ENCODE data around the gene CALHM3.

Gene CALHM3

DNA sequence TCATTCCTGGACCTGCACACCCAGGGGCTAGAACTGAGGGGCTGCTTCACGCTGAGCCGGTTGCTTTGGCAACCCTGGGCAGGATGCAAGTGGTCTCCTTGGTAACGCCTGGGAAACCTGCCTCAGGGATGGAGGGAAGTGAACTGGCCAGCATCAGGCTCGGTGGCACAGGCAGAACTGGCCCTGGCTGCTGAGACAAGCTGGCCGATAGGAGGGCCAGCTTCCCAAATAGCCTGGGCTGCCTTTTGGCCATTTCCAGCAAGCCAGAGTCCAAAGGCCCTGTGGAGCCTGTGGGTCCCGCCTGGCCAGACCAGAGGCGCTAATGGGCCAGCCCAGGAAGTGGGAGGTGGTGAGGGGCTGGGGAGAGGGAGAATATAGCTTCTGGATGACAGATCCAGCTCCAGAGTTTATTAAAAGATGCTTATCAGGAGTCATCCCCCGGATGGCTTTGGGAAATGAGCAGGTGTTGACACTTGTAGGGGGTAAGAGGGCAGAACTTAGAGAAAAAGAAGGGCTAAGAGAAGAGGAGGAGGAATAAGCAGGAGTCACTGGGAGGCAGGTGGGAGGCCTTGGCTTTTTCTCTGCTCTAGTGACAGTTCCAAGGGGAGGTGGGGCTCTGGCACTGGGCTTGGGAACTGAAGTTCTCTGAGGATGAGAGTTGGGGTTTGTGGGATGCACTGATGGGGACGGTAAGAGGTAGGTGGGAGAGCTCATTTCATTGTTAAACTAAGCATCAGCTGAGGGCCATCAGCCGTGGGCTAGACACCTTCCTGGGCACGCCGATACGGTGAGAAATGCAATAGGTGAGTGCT, 24.0 kb upstream of the CALHM3 start:
- in situ Hi-C loops (cut with MboI; ENCODE audit: low sequenced_read_pairs): no loop called here

DNA sequence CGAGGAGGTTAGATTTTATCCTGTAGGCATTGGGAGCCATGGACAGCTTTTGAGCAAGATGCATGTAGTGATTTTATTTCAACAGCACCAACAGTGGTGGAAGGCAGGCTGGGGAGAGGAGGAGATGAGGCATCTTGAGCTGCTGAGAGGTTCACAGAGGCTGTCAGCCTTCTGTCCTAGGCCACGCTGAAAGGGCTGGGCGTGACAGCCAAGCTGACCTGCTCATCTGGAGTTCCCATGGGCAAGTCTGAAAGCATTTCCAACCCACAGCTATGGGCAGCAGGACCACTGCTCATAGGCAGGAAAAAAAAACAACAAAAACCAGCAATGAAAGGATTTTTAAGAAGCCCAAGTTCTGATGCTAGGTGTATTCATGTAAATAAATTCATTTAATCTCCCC, 22.1 kb upstream of the CALHM3 start:
- in situ Hi-C loops (cut with MboI; ENCODE audit: low sequenced_read_pairs): no loop called here

DNA sequence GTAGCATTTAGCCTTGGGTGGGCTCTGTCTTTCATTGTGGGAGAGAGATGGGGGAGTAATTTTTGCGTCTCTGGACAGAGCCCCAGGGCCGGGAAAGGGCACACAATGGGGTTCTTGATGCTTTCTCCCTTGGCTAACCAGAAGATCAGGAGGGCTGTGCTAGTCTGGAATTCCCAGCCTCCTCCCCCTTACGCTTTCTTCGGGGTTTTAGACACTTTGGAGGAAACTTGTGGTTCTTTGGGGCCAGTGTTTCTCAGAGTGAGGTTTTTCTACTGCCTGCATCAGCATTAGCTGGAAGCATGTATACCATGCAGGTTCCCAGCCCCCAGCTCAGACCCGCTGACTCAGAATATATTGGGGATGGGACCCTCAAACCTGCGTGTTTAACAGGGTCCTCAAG, 21.4 kb upstream of the CALHM3 start:
- in situ Hi-C loops (cut with MboI; ENCODE audit: low sequenced_read_pairs): no loop called here

DNA sequence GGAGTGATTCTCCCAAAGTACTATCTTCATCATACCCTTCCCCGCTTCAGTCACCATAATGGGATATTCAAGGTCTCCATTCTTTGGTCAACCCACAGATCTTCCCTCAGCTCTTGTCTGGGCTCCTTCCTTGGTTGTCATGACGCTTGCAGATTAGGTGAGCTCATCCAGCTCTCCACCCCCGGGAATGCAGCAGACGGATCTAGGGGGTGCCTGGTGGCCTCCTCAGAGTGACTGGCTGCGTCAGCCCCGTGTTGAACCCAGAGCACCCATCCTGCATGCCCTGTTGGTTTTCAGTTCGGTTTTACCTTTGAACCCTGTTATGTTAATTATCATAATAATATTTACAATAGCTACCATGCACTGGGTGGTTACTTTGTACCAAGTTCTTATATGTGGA, 20.8 kb upstream of the CALHM3 start:
- in situ Hi-C loops (cut with MboI; ENCODE audit: low sequenced_read_pairs): loop anchor here (25.0 kb wide), 1 partner anchor 588 kb away; the partner anchor contains the start of gene CNNM2

DNA sequence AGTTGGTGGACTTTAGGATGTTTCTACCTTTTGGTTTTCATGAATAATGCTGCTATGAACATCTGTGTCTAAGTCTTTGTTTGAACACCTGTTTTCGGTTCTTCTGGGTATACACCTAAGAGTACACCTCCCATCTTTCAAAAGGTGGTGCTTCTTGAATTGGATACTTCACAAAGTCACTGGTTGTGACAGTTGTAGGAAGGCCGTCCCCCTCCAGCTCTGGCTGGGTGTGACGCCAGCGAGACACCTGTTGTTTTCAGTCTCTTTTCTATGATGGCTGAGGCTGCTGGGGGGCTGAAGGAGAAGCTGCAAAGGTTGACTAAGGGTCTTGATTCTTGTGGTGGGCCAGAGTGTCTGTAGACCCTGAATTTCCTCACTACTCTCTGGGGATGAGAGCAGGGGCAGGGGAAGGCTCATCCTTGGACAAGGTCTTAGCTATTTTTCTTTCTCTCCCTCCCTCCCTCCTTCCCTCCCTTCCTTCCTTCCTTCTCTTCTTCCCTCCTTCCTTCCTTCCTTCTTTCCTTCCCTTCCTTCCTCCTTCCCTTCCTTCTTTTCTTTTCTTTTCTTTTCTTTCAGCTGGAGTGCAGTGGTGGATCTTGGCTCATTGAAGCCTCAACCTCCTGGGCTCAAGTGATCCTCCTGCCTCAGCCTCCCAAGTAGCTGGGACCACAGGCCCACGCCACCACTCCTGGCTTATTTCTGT, 20.0 kb upstream of the CALHM3 start:
- in situ Hi-C loops (cut with MboI; ENCODE audit: low sequenced_read_pairs): loop anchor here (25.0 kb wide), 1 partner anchor 587 kb away; the partner anchor contains the start of gene CNNM2

DNA sequence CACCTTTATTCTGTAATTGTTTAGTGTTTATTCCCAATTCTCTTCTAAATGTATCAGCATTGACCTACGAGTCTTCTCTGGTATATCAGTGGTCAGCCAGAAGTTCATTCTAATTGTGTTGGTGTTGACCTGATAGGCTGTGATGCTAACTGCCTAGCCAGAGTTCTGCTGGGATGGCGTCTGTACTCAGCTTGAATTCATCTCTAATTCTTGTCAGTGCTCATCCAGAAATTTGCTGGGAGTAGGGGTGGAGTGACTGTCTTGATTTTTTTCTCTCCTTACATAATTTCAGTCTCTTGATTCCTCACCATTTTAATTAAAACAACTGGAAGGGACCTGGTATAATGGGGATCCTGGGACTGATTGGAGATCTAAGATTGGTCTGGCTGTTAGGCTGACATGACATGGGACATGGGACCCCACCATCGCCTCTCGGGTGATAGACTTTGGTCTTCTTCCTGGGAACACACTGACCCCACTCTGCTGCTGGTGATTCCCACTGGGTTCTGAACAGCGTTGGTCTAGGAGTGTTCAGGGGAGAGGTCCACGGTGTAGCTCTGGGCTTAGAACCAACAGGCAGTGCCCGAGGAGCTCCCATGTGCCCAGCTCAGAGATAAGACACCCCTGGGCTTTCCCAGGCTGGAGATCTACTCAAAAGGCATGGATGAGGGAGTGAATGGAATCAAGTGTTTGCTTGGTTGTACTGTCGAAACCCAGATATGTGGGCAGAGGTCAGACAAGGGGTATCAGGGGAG, 18.3 kb upstream of the CALHM3 start:
- in situ Hi-C loops (cut with MboI; ENCODE audit: low sequenced_read_pairs): loop anchor here (25.0 kb wide), 1 partner anchor 585 kb away; the partner anchor contains the start of gene CNNM2

DNA sequence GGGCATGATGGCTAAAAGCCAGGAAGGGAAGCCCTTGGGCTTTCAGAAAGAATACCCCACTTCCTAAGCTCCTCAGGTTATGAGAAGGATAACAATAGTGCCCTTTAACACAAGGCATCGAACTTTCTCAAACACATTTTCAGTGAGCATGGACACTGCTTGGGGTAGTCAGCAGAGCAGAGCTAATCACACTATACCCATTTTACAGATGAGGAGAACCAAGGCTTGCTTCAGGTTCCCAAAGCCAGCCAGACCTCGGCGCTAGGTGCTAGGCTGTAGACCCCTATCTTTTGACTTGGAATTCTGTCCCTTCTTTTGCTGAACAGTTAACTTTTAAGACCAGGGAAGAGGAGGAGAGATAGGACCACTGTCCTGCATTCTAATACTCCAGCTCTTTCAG, 16.3 kb upstream of the CALHM3 start:
- in situ Hi-C loops (cut with MboI; ENCODE audit: low sequenced_read_pairs): loop anchor here (25.0 kb wide), 1 partner anchor 583 kb away; the partner anchor contains the start of gene CNNM2

DNA sequence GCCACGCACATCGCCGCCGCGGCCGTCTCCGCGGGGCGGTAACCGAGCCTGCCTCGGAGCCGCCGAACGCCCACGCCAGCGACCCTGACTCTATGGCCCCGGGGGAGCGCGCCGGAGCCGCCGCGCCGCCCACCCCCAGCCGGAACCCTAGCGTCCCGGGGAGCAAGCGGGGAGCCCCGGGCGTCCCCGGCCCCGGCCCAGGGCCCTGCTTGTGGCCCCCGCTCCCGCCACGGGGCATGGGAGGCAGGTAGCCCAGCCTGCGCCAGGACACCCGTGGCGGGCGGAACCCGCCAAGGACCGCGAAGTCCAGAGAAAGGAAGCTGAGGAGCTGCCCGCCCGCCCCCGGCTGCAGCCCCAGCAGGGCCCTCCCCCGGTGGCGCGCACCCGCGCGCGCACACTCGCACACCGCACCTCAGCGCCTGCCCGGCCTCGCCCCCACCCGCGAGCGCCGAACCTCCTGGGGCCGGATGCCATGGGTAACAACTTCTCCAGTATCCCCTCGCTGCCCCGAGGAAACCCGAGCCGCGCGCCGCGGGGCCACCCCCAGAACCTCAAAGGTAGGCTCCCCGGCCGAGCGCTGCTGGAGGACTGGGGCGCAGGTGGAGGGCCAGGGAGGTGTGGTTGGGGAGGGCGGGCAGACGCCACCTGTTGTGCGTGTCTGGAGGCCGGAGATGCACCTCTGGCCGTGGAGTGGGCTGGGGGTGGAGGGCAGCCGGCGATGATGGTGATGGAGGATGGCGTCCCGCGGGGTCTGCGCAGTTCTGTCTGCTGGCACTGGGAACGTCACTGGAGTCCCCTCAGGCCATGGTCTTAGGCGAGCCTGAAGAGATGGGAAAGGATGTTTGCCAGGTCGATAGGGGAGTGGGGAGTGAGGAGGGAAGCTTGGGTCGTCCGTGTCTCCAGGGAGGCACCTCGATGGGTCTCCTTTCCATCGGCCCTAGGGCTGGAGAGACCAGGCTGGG, 15.2 kb upstream of the CALHM3 start:
- in situ Hi-C loops (cut with MboI; ENCODE audit: low sequenced_read_pairs): loop anchor here (25.0 kb wide), 1 partner anchor 582 kb away; the partner anchor contains the start of gene CNNM2

DNA sequence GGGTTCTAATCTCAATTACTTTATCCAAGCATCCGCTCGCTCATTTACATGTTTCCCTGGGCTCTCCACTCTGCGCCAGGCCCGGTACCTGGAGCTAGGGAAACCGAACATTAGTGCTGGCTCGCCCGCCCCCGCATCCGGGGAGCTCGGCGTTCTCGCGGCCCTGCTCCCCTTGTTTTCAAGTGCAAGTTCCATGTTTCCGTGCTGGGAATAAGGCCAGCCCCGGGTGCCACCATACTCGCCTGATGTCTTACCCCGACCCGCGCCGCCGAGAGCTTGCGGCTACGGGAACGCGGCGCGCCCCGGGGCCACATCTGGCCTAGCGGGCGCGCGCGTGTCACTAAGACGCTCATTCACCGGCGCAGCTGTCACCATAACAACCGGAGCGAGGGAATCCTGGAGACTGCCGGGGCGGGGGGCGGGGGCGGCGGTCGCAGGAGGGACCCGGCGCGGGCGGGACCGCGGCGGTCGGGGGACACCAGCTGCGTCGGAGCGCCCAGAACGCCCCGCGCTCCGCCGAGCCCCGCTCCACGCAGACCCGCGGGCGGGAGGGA, 14.4 kb upstream of the CALHM3 start, which contains the start of gene NEURL1:
TSS of gene NEURL1 (plus strand) at position 344 of the 554 bp plus-strand sequence. CDS start 683 bp downstream, outside the sequence.
- in situ Hi-C loops (cut with MboI; ENCODE audit: low sequenced_read_pairs): loop anchor here (25.0 kb wide), 1 partner anchor 581 kb away; the partner anchor contains the start of gene CNNM2

DNA sequence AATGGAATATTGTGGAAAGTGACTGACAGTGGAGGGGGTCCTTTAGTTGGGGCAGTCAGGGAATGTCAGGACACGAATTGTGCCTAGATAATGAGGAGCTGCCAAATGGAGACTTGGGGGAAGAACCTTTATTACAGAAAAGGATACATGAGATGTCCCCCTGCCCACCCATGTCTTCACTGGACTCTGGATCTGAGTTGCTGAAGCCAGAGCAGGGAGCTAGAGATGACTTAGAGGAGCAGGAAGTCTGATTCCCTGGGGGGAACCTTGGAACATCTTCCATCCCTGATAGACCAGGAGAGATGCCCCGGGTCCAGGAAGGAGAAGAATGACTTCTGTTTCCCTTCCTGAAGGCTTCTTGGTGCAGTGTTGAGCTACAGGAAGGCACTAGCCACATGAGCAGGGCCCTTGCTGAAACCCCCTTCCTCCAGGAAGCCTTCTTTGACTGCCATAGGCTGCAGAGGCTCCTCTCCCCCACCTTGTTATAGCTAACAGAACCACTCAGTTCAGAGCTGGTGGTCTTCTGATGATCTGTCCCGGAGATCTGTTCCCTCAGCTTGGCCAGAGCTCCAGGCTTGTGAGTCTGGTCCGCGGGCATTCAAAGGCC, 13.7 kb upstream of the CALHM3 start:
- in situ Hi-C loops (cut with MboI; ENCODE audit: low sequenced_read_pairs): loop anchor here (25.0 kb wide), 1 partner anchor 580 kb away; the partner anchor contains the start of gene CNNM2

DNA sequence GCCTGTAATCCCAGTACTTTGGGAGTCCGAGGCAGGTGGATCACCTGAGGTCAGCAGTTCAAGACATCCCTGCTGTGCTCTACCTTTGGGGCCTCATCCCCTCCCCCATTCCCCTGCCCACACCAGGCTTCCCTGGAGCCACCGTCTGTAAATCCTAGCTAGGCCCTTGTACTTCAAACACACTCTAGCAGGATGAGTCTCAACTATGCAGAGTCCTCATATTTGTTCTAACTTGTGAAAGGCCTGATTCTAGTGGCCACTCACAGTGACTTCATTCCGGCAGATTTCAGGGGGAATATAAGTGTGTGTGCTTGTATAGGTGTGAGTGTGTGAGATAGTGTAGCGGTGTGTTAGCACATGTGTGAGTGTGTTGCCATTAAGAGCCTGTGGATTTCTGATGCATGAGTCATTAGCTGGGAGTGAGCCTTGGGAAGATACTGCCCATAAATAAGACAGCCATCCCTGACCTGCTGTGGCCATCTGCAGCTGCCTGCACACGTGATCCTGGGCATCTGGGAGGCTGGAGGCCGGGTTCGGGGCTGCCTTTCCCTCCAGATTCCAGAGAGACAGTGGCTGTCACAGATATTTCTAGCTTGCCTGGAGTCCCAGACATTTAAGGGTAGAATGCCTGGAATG, 12.8 kb upstream of the CALHM3 start:
- in situ Hi-C loops (cut with MboI; ENCODE audit: low sequenced_read_pairs): loop anchor here (25.0 kb wide), 1 partner anchor 580 kb away; the partner anchor contains the start of gene CNNM2

DNA sequence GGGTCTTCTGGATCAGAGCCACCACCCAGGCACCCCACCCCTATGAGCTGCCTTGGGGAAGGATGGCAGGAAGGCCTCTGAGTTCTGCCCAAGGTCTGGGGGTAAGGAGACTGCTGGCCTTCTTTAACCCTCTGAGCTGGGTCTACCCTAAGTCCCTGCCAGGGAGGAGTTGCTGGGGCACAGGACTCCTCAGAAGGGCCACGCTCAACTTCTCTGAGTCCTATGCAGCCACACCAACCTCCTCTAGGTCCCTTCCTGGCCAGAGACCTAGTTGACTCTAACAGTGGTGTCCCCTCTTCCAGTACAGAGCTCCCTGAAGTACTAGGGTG, 11.9 kb upstream of the CALHM3 start:
- in situ Hi-C loops (cut with MboI; ENCODE audit: low sequenced_read_pairs): loop anchor here (25.0 kb wide), 1 partner anchor 579 kb away; the partner anchor contains the start of gene CNNM2

DNA sequence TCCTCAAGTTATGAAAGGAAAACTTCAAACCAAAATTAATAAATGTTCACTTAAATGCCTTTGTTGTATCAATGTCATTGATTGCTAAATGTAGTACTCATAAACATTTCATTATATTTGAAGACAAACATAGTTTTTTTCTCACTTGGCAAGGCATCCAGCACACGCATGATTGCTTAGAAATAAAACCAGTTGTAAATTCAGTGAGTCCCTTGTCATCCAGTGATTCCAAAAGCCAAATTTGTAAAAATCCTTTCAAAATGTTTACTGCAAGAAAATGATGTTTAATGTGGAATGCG, 8.3 kb upstream of the CALHM3 start:
- in situ Hi-C loops (cut with MboI; ENCODE audit: low sequenced_read_pairs): loop anchor here (25.0 kb wide), 1 partner anchor 575 kb away; the partner anchor contains the start of gene CNNM2

DNA sequence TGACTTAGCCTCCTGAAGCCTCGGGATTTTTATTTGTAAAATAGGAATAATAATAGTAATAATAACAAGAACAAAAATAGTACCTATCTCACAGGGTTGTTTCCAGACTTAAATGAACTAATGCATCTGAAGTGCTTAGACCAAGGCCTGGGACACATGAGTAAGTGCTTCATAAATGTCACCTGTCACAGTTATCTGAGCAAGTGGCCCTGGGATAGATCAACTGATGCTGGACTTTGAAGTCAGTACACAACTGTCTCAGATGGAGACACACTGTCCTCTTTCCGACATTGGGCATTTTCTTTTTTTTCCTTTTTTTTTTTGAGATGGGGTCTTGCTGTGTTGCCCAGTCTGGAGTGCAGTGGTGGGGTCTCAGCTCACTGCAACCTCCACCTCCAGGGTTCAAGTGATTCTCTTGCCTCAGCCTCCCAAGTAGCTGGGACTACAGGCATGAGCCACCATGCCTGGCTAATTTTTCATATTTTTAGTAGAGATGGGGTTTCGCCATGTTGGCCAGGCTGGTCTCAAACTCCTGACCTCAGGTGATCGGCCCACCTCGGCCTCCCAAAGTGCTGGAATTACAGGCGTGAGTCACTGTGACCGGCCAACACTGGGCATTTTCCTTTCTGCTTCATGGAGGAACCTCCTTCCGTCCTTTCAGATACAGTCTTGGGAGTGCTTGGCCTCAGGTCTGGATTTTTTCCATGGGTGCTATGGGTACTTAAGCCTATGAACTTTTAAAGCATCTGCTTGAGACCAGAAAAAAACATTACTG, 7.8 kb upstream of the CALHM3 start:
- in situ Hi-C loops (cut with MboI; ENCODE audit: low sequenced_read_pairs): loop anchor here (25.0 kb wide), 1 partner anchor 575 kb away; the partner anchor contains the start of gene CNNM2

DNA sequence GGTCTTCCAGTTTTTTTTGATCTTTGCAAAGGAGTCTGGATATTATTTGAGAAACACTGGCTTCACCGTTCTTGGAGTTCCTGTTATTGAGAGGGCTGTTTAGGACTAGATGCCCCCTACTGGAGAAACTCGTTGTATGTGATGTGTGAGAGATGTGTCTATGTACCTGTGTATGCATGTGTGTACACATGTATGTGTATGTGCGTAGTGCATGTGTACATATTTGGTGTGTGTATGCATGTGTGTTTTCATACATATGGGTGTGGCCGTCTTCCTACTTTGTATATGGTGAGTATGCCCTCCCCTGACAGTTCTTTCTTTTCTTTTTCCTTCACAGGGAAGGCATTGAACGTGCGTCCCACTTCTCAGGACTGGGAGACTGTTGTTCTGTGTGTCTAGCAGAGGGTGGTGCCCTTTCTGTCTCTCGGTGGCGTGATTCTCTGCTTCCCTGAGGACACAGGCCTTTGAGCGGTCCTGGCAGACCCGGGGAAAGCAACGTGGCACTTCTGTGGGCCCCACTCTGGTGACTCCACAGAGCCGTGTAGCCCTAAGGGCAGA, 3.0 kb upstream of the CALHM3 start:
- in situ Hi-C loops (cut with MboI; ENCODE audit: low sequenced_read_pairs): loop anchor here (25.0 kb wide), 1 partner anchor 570 kb away; the partner anchor contains the start of gene CNNM2

DNA sequence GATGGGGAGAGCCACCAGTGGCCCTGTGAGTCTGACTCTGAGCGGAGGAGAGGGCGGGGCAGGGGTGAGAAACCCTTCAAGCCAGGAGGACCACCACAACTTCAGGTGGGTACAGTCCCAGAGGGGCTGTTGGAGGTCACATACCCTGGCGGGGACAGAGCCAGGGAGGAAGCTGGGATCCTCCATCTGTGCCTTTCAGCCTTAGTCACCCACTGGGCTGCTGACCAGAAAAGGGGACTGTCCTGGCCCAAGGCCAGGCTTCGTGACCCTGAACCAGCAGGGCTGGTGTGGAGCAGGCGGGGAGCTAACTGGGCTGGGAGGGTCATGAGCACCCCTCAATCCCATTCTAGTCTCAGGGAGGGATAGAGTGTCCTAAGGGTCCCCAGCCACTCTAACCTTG, 1.5 kb upstream of the CALHM3 start:
- in situ Hi-C loops (cut with MboI; ENCODE audit: low sequenced_read_pairs): loop anchor here (25.0 kb wide), 1 partner anchor 568 kb away; the partner anchor contains the start of gene CNNM2

DNA sequence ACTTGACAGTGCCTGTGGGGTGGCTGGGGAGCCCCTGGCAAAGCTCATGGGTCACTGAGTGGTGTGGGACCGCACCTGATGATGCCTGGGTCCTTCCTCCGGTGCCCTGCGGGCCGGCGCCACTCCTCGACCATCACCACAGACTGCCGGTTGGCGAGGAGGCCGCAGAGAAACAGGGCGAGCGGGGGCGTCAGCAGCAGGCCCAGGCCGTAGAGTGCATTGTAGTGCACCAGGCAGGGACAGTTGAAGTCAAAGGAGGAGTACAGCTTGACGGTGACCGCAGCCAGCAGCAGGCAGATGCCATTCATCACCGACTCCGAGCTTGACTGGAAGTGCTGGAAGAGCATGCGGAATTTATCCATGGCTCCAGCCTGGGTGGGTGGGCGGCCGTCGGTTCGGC, 369 bp downstream of the CALHM3 start:
- in situ Hi-C loops (cut with MboI; ENCODE audit: low sequenced_read_pairs): loop anchor here (5.0 to 25.0 kb wide), 2 partner anchors 66 to 566 kb away; partner anchors contain the start of gene CNNM2

Measured in HL-60/S4 treated with retinoic acid at 250 ng/mL for 4 days and 3 days (cell line).